GM13977 (cell line): Measurements from ENCODE around the gene AFAP1.
A peak's percentile ranks its signal among the peaks of the same experiment; 100 is the strongest.

Experiments
- DNase-seq: peaks from one replicate; pipeline ENCODE4 v3.0.0; 2012; ENCODE audit warnings: low spot score
- CTCF ChIP-seq: IDR thresholded peaks from 2 replicates; pipeline ENCODE4 v1.5.1; 2012; ENCODE audit warnings: mild to moderate bottlenecking, control low read depth; ENCODE audit not compliant: insufficient read depth; ENCODE audit errors: extremely low read depth, missing control alignments
- in situ Hi-C: fragments of 300-500 bp; cut with MboI; formaldehyde crosslinking; loops from one replicate; pipeline ENCODE4 v1.12.0; 2022; ENCODE audit warnings: low sequenced_read_pairs, low pct_unique_long_range_greater_than_20kb, mixed read lengths, inconsistent platforms; ENCODE audit not compliant: unreplicated experiment

AFAP1 gene

GRCh38 chr4:7850489-7850888 lies 89.2 kb downstream of the AFAP1 start:
- no peak for DNase-seq
- peak; percentile 25 for TF ChIP-seq CTCF
- in situ Hi-C loops: no loop called here

GRCh38 chr4:7847206-7847605 lies 92.5 kb downstream of the AFAP1 start:
- TF ChIP-seq CTCF: no peak

GRCh38 chr4:7845493-7846128 lies 94.0 kb downstream of the AFAP1 start:
- DNase-seq: no peak
- in situ Hi-C loops: no loop called here

More at GRCh38 chr4:7847206-7847605, 92.5 kb downstream of the AFAP1 start:
- in situ Hi-C loops: no loop called here
- DNase-seq: no peak

GRCh38 chr4:7844594-7844991 lies 95.1 kb downstream of the AFAP1 start:
- in situ Hi-C loops: no loop called here
- DNase-seq: no peak
- no peak for TF ChIP-seq CTCF

More at GRCh38 chr4:7845493-7846128, 94.0 kb downstream of the AFAP1 start:
- peak; percentile 31 for TF ChIP-seq CTCF

GRCh38 chr4:7843831-7844593 lies 95.6 kb downstream of the AFAP1 start:
- in situ Hi-C loops: no loop called here
- DNase-seq: peak; percentile 73
- TF ChIP-seq CTCF: peak; percentile 79

GRCh38 chr4:7842384-7843279 lies 97.0 kb downstream of the AFAP1 start:
- in situ Hi-C loops: no loop called here
- no peak for TF ChIP-seq CTCF
- DNase-seq: no peak
